ENCODE results near the gene C16orf96.

C16orf96 gene

DNA sequence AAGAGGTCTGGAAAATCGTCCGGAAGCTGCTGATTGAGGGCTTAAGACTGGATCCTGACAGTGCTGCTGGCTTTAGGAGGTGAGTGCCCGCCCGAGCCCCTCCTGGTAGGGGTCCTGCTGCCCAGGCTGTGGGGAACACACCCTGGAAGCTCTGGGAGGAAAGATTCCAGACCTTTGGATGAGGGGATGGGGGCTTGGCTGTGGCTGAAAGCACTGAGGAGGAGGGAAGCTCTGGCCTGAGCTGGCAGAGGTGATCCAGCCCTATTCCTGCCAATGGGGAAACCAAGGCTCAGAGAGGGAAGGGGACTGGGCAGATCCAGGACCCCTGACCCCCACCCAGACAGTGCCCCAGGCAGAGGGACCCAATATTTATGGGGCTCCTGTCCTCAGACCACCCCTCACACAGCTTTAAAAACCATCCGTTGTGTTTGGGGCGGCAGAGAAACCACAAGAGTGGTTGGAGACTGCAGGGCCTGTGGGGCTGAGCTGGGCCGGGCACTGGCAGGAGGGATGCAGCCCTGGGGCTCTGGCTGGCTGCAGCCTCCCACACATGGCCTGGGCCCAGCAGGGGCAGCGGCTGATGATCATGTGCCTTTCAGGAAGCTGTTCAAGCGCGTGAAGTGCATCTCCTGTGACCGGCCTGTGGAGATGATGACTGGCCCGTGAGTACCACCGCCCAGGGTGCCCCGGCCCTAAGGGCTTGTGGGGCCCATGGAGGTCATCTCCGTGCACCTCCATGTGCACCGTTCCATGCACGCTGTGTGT lies 35.7 kb downstream of the C16orf96 start:
- DNase-seq (ENCODE audit: insufficient read length, low spot score) (no peak), FAIRE-seq (no peak)
- TF ChIP-seq POLR2A (IDR thresholded peaks at IDR 0.05; ENCODE audit: low read depth, low read length) (no peak), TAF1 (IDR thresholded peaks at IDR 0.05; ENCODE audit: low read depth, low read length) (no peak), SPI1 (IDR thresholded peaks at IDR 0.05; ENCODE audit: low read depth, low read length) (no peak), PAX5 (IDR thresholded peaks at IDR 0.05; ENCODE audit: insufficient read depth, low read length, severe bottlenecking) (no peak), POLR2AphosphoS5 (IDR thresholded peaks at IDR 0.05; ENCODE audit: low read depth, low read length) (no peak), POU2F2 (IDR thresholded peaks at IDR 0.05; ENCODE audit: low read depth, low read length) (no peak)

DNA sequence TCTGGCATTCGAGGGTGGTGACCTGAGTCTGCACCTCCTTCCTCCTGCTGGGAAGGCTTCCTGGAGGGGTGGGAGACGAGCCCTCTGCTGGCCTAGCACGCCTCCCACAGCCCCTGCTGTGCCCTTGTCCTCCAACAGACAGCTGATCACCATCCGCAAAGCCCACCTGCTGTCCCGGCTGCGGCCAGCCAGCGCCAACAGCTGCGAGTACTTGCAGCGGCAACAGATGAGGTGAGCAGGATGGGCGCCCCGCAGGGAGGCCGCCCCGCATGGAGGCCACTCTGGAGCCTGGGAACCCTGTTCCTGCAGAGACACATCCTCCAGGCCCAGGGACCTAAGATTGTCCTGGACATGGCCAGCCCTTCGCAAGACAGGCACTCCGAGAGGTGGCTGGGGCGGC lies 36.9 kb downstream of the C16orf96 start:
- TF ChIP-seq SPI1 (IDR thresholded peaks at IDR 0.05; ENCODE audit: low read depth, low read length) (no peak), PAX5 (IDR thresholded peaks at IDR 0.05; ENCODE audit: insufficient read depth, low read length, severe bottlenecking) (no peak), POU2F2 (IDR thresholded peaks at IDR 0.05; ENCODE audit: low read depth, low read length) (no peak), POLR2AphosphoS5 (IDR thresholded peaks at IDR 0.05; ENCODE audit: low read depth, low read length) (no peak), TAF1 (IDR thresholded peaks at IDR 0.05; ENCODE audit: low read depth, low read length) (no peak), POLR2A (IDR thresholded peaks at IDR 0.05; ENCODE audit: low read depth, low read length) (no peak)
- FAIRE-seq (no peak), DNase-seq (ENCODE audit: insufficient read length, low spot score) (no peak)

DNA sequence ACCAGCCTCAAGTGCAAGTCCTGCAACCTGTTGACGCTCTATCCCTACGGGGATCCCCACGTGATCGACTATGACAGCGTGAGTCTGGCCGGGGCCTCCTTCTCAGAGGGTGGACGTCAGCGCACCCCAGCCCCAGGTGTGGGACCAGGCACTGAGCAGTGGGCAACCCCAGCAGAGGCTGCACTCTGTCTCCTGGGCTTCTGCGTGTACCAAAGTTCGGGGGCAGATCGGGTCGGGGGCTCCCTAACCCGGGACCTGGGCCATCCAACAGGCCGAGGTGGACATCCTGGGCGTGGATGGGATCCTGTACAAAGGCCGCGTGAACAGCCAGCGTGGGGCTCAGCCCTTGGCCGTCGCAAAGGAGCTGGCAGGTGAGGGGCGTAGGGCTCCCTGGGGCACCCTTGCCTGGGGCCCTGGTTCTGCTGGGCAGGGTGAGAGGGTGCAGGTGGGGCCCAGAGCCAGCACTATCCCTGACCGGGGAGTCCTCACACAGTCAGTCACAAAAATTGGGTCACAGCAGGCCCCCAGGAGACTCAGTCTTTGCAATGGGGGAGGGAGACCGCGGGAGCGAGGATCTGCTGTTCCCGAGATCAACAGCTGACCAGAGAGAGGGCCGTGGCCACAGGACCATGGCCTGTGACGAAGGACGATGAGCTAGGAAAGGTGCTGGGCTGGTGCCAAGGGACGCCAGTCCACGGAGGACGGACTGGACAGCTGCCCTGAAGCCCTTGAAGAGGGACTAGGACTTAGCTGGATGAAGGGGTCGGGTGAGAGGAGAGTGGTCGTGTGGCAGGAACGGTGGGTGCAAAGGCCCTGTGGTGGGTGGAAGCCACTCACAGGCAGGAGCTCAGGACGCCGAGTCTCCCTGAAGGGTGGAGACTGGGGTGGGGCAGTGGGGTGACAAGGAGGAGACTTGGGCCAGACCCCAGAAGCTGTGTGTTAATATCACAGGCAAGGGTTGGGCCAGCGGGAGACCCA lies 38.6 kb downstream of the C16orf96 start:
- DNase-seq (ENCODE audit: insufficient read length, low spot score) (no peak), FAIRE-seq (no peak)
- TF ChIP-seq PAX5 (IDR thresholded peaks at IDR 0.05; ENCODE audit: insufficient read depth, low read length, severe bottlenecking) (no peak), TAF1 (IDR thresholded peaks at IDR 0.05; ENCODE audit: low read depth, low read length) (no peak), SPI1 (IDR thresholded peaks at IDR 0.05; ENCODE audit: low read depth, low read length) (no peak), POLR2AphosphoS5 (IDR thresholded peaks at IDR 0.05; ENCODE audit: low read depth, low read length) (no peak), POU2F2 (IDR thresholded peaks at IDR 0.05; ENCODE audit: low read depth, low read length) (no peak), POLR2A (IDR thresholded peaks at IDR 0.05; ENCODE audit: low read depth, low read length) (no peak)

DNA sequence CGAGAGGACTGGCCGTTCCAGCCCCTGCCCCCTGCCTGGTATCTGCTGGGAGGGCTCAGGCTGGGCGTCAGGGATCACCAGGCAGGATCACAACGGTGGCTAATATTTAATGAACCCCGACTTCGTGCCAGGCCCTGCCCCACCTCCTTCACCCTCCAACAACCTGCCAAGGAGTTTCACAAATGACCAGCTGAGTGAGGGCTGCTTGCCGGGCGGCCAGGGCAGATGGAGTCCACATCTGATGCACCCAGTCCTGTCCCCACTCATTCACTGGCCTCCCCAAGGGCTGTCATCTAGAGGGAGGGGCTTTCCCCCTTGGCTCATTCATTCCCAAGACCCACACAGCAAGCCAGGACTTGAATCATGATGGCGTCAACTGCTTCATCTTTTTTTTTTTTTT lies 41.0 kb downstream of the C16orf96 start:
- no peak for DNase-seq (ENCODE audit: insufficient read length, low spot score)
- no peak for TF ChIP-seq PAX5 (IDR thresholded peaks at IDR 0.05; ENCODE audit: insufficient read depth, low read length, severe bottlenecking)
- no peak for TF ChIP-seq POLR2A (IDR thresholded peaks at IDR 0.05; ENCODE audit: low read depth, low read length)
- no peak for TF ChIP-seq POU2F2 (IDR thresholded peaks at IDR 0.05; ENCODE audit: low read depth, low read length)
- no peak for TF ChIP-seq TAF1 (IDR thresholded peaks at IDR 0.05; ENCODE audit: low read depth, low read length)
- no peak for TF ChIP-seq POLR2AphosphoS5 (IDR thresholded peaks at IDR 0.05; ENCODE audit: low read depth, low read length)
- no peak for TF ChIP-seq SPI1 (IDR thresholded peaks at IDR 0.05; ENCODE audit: low read depth, low read length)
- FAIRE-seq, result no peak

DNA sequence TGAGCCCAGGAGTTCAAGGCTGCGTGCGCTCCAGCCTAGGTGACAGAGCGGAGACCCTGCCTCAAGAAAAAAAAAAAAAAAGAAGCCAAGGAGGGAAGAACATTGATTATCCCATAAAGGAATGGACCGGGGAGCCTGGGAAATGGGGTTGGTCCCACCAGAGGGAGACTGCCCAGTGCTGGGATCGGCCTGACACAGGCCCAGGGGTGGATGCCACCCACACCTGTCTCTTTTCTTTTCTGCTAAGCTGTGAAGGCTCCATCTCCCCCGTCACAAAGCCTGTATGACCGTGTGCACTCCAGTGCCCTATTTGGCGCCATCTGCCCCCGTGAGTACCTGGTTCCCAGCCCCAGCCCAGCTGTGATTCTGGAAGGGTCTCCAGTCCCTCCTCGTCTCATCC lies 42.9 kb downstream of the C16orf96 start:
- DNase-seq (ENCODE audit: insufficient read length, low spot score) (no peak), FAIRE-seq (no peak)
- no peak for TF ChIP-seq POLR2AphosphoS5 (IDR thresholded peaks at IDR 0.05; ENCODE audit: low read depth, low read length)
- TF ChIP-seq SPI1 (IDR thresholded peaks at IDR 0.05; ENCODE audit: low read depth, low read length), result no peak
- no peak for TF ChIP-seq TAF1 (IDR thresholded peaks at IDR 0.05; ENCODE audit: low read depth, low read length)
- no peak for TF ChIP-seq PAX5 (IDR thresholded peaks at IDR 0.05; ENCODE audit: insufficient read depth, low read length, severe bottlenecking)
- TF ChIP-seq POLR2A (IDR thresholded peaks at IDR 0.05; ENCODE audit: low read depth, low read length), result no peak

DNA sequence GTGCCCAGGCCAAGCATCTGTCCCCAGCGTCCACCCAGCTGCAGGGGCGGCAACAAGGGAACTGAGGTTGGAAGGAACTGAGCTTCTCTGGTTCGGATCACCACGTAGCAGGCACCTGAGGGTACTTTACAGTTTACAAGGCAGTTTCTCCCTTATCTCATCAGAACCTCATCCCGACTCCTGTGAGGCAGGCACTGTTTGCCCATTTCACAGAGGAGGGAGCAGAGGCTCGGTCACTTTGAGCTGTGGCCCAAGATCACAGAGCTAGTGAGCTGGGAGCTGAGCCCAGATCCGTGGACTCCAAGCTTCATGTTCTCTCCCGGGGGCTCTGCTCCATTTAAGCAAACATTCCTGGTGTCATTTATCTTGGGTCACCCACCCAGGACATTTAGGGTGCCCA lies 43.4 kb downstream of the C16orf96 start:
- TF ChIP-seq POLR2A (IDR thresholded peaks at IDR 0.05; ENCODE audit: low read depth, low read length), result no peak
- TF ChIP-seq SPI1 (IDR thresholded peaks at IDR 0.05; ENCODE audit: low read depth, low read length), result no peak
- no peak for TF ChIP-seq POU2F2 (IDR thresholded peaks at IDR 0.05; ENCODE audit: low read depth, low read length)
- no peak for TF ChIP-seq POLR2AphosphoS5 (IDR thresholded peaks at IDR 0.05; ENCODE audit: low read depth, low read length)
- TF ChIP-seq PAX5 (IDR thresholded peaks at IDR 0.05; ENCODE audit: insufficient read depth, low read length, severe bottlenecking), result no peak
- TF ChIP-seq TAF1 (IDR thresholded peaks at IDR 0.05; ENCODE audit: low read depth, low read length), result no peak
- no peak for FAIRE-seq

DNA sequence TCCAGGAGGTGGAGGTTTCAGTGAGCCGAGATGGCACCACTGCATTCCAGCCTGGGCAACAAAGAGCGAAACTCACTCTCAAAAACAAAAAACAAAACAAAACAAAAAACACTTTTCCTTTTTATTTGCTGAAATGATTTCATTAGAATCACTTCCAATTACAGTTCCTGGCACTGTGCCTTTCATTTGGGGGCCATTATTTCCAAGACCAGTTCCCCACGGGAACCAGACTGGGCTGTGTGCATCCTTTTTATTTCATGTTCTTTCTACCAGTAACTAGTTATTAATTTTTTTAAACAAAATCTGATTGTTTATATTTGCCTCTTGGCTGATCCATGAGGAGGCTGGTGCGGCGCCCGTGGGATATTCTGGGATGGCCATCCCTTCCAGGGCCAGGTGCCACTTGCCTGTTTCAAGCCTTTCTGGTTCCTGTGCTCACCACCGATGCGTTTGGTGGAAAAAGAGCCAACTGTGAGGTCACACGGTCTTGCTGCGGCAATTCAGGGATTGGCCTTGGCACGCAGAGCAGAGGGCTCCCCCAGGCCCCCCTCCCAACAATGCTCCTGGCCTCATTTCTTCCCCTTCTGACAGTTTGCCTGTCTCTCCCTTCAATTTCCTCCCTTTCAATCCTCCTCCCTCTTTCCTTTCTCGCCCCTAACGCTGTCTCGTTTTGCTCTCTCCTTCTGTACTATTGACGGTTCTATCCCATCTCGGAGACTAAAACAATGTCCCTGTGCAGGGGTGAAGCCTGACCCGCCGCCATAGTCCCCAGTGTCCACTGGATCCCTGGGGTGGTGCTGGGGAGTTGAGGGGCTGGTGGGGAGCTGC lies 45.1 kb downstream of the C16orf96 start:
- FAIRE-seq (no peak), DNase-seq (ENCODE audit: insufficient read length, low spot score) (no peak)
- TF ChIP-seq PAX5 (IDR thresholded peaks at IDR 0.05; ENCODE audit: insufficient read depth, low read length, severe bottlenecking), result no peak
- TF ChIP-seq POU2F2 (IDR thresholded peaks at IDR 0.05; ENCODE audit: low read depth, low read length), result no peak
- TF ChIP-seq SPI1 (IDR thresholded peaks at IDR 0.05; ENCODE audit: low read depth, low read length), result no peak
- no peak for TF ChIP-seq POLR2A (IDR thresholded peaks at IDR 0.05; ENCODE audit: low read depth, low read length)
- no peak for TF ChIP-seq POLR2AphosphoS5 (IDR thresholded peaks at IDR 0.05; ENCODE audit: low read depth, low read length)
- no peak for TF ChIP-seq TAF1 (IDR thresholded peaks at IDR 0.05; ENCODE audit: low read depth, low read length)

More for the DNA sequence above, 43.4 kb downstream of the C16orf96 start:
- DNase-seq (ENCODE audit: insufficient read length, low spot score), result no peak

DNA sequence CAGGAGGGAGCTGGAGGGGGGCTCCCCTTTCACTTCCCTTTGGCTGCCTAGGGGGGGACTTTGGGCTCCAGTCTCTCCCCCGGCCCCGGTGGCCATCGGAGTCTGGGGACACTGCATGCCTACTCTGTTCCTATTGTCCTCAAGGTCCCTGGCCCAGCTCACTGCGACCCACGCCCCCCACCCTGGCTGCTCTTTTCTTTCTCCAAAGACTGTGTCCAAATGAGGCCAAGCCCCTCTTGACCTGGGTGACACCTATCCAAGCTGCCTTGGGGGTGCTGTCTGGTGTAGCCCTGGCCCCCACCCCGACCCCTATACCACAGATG lies 45.7 kb downstream of the C16orf96 start:
- TF ChIP-seq POLR2AphosphoS5 (IDR thresholded peaks at IDR 0.05; ENCODE audit: low read depth, low read length) (no peak), POLR2A (IDR thresholded peaks at IDR 0.05; ENCODE audit: low read depth, low read length) (no peak), PAX5 (IDR thresholded peaks at IDR 0.05; ENCODE audit: insufficient read depth, low read length, severe bottlenecking) (no peak), POU2F2 (IDR thresholded peaks at IDR 0.05; ENCODE audit: low read depth, low read length) (no peak), TAF1 (IDR thresholded peaks at IDR 0.05; ENCODE audit: low read depth, low read length) (no peak), SPI1 (IDR thresholded peaks at IDR 0.05; ENCODE audit: low read depth, low read length) (no peak)
- no peak for FAIRE-seq

More for the DNA sequence above, 45.7 kb downstream of the C16orf96 start:
- no peak for DNase-seq (ENCODE audit: insufficient read length, low spot score)

Measured in GM12891 (cell line).